Stimulated activated CD8-positive, alpha-beta memory T cell treated with anti-CD3 and anti-CD28 coated beads, Interleukin-15, amount 100 ng/mL, for 1 hour (primary cell): Measurements from ENCODE around the gene MYMX.
"Not testable (repeated sequence)": the region's sequence is repeated elsewhere in the genome, so short reads cannot be mapped to it uniquely, and the experiment has no call there.

Source experiments
- DNase-seq: peaks from one replicate; pipeline ENCODE4 v3.0.0-alpha.2; 2020; ENCODE audit warnings: low read depth

Gene MYMX

GRCh38 chr6:44219815-44220784 is 3.4 kb downstream of the MYMX start:
- DNase-seq: no peak

GRCh38 chr6:44220913-44221290 is 4.2 kb downstream of the MYMX start:
- no peak for DNase-seq

- DNase-seq: peak; percentile 54
Measured at GRCh38 chr6:44221291-44221960, 4.7 kb downstream of the MYMX start.

GRCh38 chr6:44221961-44222335 is 5.2 kb downstream of the MYMX start:
- DNase-seq: no peak

GRCh38 chr6:44222486-44223318 is 6.0 kb downstream of the MYMX start:
- DNase-seq: no peak

GRCh38 chr6:44223319-44224028 is 6.7 kb downstream of the MYMX start, which contains the start of gene SLC29A1:
Gene SLC29A1, plus strand, starts transcription at chr6:44223595. Its CDS starts 3,719 bp downstream, at chr6:44227314.
- DNase-seq: peak; percentile 63

- DNase-seq: no peak
Measured at GRCh38 chr6:44224029-44224964, 7.6 kb downstream of the MYMX start.

GRCh38 chr6:44224965-44225305 is 8.2 kb downstream of the MYMX start:
- DNase-seq: no peak

GRCh38 chr6:44225579-44226325 is 9.0 kb downstream of the MYMX start:
- no peak for DNase-seq

GRCh38 chr6:44226368-44227147 is 9.8 kb downstream of the MYMX start:
- DNase-seq: no peak

GRCh38 chr6:44227148-44227793 is 10.5 kb downstream of the MYMX start:
- DNase-seq: no peak

GRCh38 chr6:44228031-44228430 is 11.3 kb downstream of the MYMX start:
- DNase-seq: no peak

GRCh38 chr6:44228433-44228832 is 11.7 kb downstream of the MYMX start:
- DNase-seq: no peak

GRCh38 chr6:44228836-44229235 is 12.1 kb downstream of the MYMX start:
- DNase-seq: no peak

GRCh38 chr6:44229376-44230033 is 12.8 kb downstream of the MYMX start:
- no peak for DNase-seq

- no peak for DNase-seq
Measured at GRCh38 chr6:44230034-44230675, 13.4 kb downstream of the MYMX start.

GRCh38 chr6:44231426-44231825 is 14.7 kb downstream of the MYMX start:
- DNase-seq: not testable (repeated sequence)
